Sigmoid colon (tissue), 4 donors: ENCODE data around the gene RSL1D1.
A peak's percentile ranks its signal among the peaks of the same experiment; 100 is the strongest.

ENCODE experiments used
- CTCF ChIP-seq, 4 experiments: fragments of 450-650 bp in 3 of 4; fragments of 200-600 bp in 1 of 4; IDR thresholded peaks; one replicate each; pipeline ENCODE4 v1.5.1; 2016 to 2019; ENCODE audit warnings: antibody characterized with exemption in 4 of 4, mild to moderate bottlenecking in 3 of 4, moderate library complexity in 2 of 4
- EP300 ChIP-seq, 4 donors: sonication (generic); formaldehyde crosslinking; IDR thresholded peaks; one replicate each; pipeline ENCODE4 v1.6.1; 2017; ENCODE audit warnings: antibody characterized with exemption in 4 of 4
- POLR2A ChIP-seq, 2 donors: fragments of 450-650 bp; IDR thresholded peaks; one replicate each; pipeline ENCODE4 v1.6.1; 2016; ENCODE audit warnings: antibody characterized with exemption in 2 of 2, mild to moderate bottlenecking in 2 of 2, moderate library complexity in 2 of 2
- POLR2AphosphoS5 ChIP-seq, 4 donors: sonication (generic); formaldehyde crosslinking; IDR thresholded peaks; one replicate each; pipeline ENCODE4 v1.6.1; 2017; ENCODE audit warnings: antibody characterized with exemption in 4 of 4

DNA sequence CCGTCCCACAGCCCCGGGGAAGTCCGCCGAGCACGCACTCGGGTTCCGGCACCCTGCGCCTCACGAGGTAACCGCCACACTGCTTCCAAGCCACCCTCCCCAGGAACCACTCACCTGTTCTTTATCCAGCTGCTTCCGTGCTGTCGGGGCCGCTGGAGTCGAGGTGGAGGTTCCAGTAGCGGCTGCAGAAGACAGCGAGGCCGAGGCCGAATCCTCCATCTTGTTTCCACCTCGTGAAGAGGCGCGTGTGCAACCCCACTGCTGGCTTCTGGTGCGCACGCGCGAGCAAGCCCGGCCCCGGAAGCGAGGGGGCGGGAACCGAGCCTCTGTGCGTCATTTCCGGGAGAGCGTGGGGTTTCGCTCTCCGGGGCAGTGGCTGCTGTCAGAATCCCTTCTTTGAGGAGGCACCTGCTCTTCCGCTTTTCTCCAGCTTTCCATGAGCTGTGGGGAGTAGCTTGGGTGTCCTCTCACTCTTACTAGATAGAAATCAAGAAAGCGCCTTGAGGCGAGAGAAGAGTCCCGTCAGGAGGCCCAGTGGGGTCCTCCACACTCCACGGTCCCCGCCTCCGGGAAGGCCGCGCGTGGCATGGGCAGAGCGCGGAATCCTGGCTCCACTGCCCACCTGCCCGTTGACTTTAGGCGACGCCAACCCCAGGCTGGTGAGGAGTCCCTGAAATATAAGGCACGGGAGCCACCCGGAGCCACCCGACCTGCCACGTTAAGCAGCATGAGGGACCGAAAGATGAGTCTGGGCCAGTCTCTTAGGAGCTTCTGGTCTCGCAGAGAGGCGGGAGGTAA lies at the start of gene RSL1D1:
- TF ChIP-seq CTCF (IDR thresholded peaks at IDR 0.05) (no peak), POLR2AphosphoS5 (IDR thresholded peaks at IDR 0.05) (peak; percentile 95 to 97 (median 95)), EP300 (IDR thresholded peaks at IDR 0.05) (peak in 1 of 4 donors; percentile 64), POLR2A (IDR thresholded peaks at IDR 0.05) (peak; percentile 83 to 87)
